IMR-90 (cell line): ENCODE results near the gene SLC35A4. TPM values are rescaled to one million over a fixed set of nuclear protein-coding genes. Genes with fewer than 3 reads are reported as not detected.

Experiments
- ATAC-seq: fragments of 200-7000 bp; cut with Tn5 transposase; 2 replicates; pipeline ENCODE4 v1.9.1; 2020; ENCODE audit warnings: low read depth, mild to moderate bottlenecking, moderate library complexity
- BruUV-seq: library from RNA; stranded (reverse); fragments of 400-500 nt; replicated peaks from 2 replicates; lab custom pipeline; 2021; lab: Mats Ljungman, UMichigan
- CTCF ChIA-PET: fragments of 300-600 bp; formaldehyde crosslinking; extraction: SDS; loops from one replicate; lab custom pipeline; 2021; ENCODE audit warnings: antibody characterized with exemption; lab: Yijun Ruan, JAX
- POLR2A ChIA-PET: fragments of 300-600 bp; sonication (Branson Sonifier 250); formaldehyde crosslinking; loops from one replicate; lab custom pipeline; 2022; ENCODE audit warnings: antibody characterized with exemption; ENCODE audit not compliant: unreplicated experiment; lab: Charles Lee
- DNase-seq: peaks from one replicate; pipeline ENCODE4 v3.0.0; 2013
- H2AFZ ChIP-seq: replicated peaks from 2 replicates; pipeline ENCODE3; 2013; ENCODE audit warnings: low read length, mild to moderate bottlenecking; ENCODE audit not compliant: poor library complexity
- H2AK5ac ChIP-seq: 2 replicates; pipeline ENCODE4 v1.6.1; 2013; ENCODE audit warnings: low read depth, low read length, inconsistent platforms
- H2AK9ac ChIP-seq: replicated peaks from 2 replicates; pipeline ENCODE3; 2013; ENCODE audit warnings: mild to moderate bottlenecking, low read depth, low read length, moderate library complexity; ENCODE audit not compliant: poor library complexity
- H2BK120ac ChIP-seq: 2 replicates; pipeline ENCODE4 v1.6.1; 2013; ENCODE audit warnings: low read depth, low read length, inconsistent platforms
- H2BK15ac ChIP-seq: 3 replicates; pipeline ENCODE4 v1.6.1; 2013; ENCODE audit warnings: low read depth, low read length, inconsistent platforms
- H2BK20ac ChIP-seq: 2 replicates; pipeline ENCODE4 v1.6.1; 2013; ENCODE audit warnings: low read depth, mild to moderate bottlenecking, inconsistent platforms, low read length, moderate library complexity
- H2BK5ac ChIP-seq: 2 replicates; pipeline ENCODE4 v1.6.1; 2013; ENCODE audit warnings: mild to moderate bottlenecking, low read depth, low read length, inconsistent platforms; ENCODE audit not compliant: poor library complexity, severe bottlenecking
- H3K14ac ChIP-seq: replicated peaks from 2 replicates; pipeline ENCODE4 v1.6.1; 2013; ENCODE audit warnings: low read depth, low read length, inconsistent platforms
- H3K18ac ChIP-seq: 2 replicates; pipeline ENCODE4 v1.6.1; 2013; ENCODE audit warnings: low read depth, low read length, control low read depth
- H3K23ac ChIP-seq: 2 replicates; pipeline ENCODE4 v1.6.1; 2013; ENCODE audit warnings: low read depth, low read length, inconsistent platforms
- H3K27ac ChIP-seq: 2 replicates; pipeline ENCODE4 v1.5.1; 2013; ENCODE audit warnings: mild to moderate bottlenecking, control low read depth, low read length; ENCODE audit not compliant: insufficient read depth
- H3K27me3 ChIP-seq: 2 replicates; pipeline ENCODE4 v1.6.1; 2013; ENCODE audit warnings: low read length; ENCODE audit not compliant: control insufficient read depth, insufficient read depth
- H3K36me3 ChIP-seq: 2 replicates; pipeline ENCODE4 v1.6.1; 2013; ENCODE audit warnings: low read length, mixed read lengths; ENCODE audit not compliant: control insufficient read depth, insufficient read depth
- H3K4ac ChIP-seq: 2 replicates; pipeline ENCODE4 v1.6.1; 2013; ENCODE audit warnings: low read depth, low read length, inconsistent platforms
- H3K4me1 ChIP-seq: 2 replicates; pipeline ENCODE4 v1.6.1; 2013; ENCODE audit warnings: low read length, mixed read lengths; ENCODE audit not compliant: control insufficient read depth, insufficient read depth
- H3K4me2 ChIP-seq: 2 replicates; pipeline ENCODE4 v1.6.1; 2013; ENCODE audit warnings: low read depth, mild to moderate bottlenecking, control low read depth, low read length, moderate library complexity
- H3K4me3 ChIP-seq: 2 replicates; pipeline ENCODE4 v1.5.1; 2013; ENCODE audit warnings: low read depth, mild to moderate bottlenecking, control low read depth, low read length, moderate library complexity; ENCODE audit not compliant: insufficient read depth
- H3K56ac ChIP-seq: 2 replicates; pipeline ENCODE4 v1.6.1; 2013; ENCODE audit warnings: low read length, inconsistent platforms; ENCODE audit not compliant: insufficient read depth; ENCODE audit errors: extremely low read depth
- H3K79me1 ChIP-seq, 2 experiments: 2 replicates each; pipeline ENCODE4 v1.6.1; 2013; ENCODE audit warnings: low read length in 2 of 2, inconsistent platforms in 1 of 2, low read depth in 1 of 2
- H3K9ac ChIP-seq: 2 replicates; pipeline ENCODE4 v1.6.1; 2013; ENCODE audit warnings: low read depth, low read length, control low read depth
- H3K9me1 ChIP-seq: 2 replicates; pipeline ENCODE4 v1.6.1; 2013; ENCODE audit warnings: low read length, inconsistent platforms; ENCODE audit not compliant: insufficient read depth
- H3K9me3 ChIP-seq: 2 replicates; pipeline ENCODE4 v1.6.1; 2013; ENCODE audit warnings: low read length; ENCODE audit not compliant: control insufficient read depth, insufficient read depth
- H4K20me1 ChIP-seq: 2 replicates; pipeline ENCODE4 v1.6.1; 2013; ENCODE audit warnings: low read length, inconsistent platforms; ENCODE audit not compliant: insufficient read depth
- H4K5ac ChIP-seq: 2 replicates; pipeline ENCODE4 v1.6.1; 2013; ENCODE audit warnings: mild to moderate bottlenecking, low read depth, low read length, control low read depth
- H4K8ac ChIP-seq, 2 experiments: 2 replicates each; pipeline ENCODE4 v1.6.1; 2013; ENCODE audit warnings: low read depth in 2 of 2, low read length in 2 of 2, control low read depth in 1 of 2, inconsistent platforms in 1 of 2
- H4K91ac ChIP-seq: 2 replicates; pipeline ENCODE4 v1.6.1; 2013; ENCODE audit warnings: low read depth, low read length, inconsistent platforms; ENCODE audit not compliant: insufficient read depth
- BHLHE40 ChIP-seq: fragments of 150-350 bp; IDR thresholded peaks from 2 replicates; pipeline ENCODE4 v1.6.1; 2016; ENCODE audit warnings: mild to moderate bottlenecking, low read depth, low read length
- CEBPB ChIP-seq: IDR thresholded peaks from 2 replicates; pipeline ENCODE4 v1.6.1; 2012; ENCODE audit warnings: low read depth, low read length, improper control_type of control experiment
- CHD1 ChIP-seq: IDR thresholded peaks from 2 replicates; pipeline ENCODE4 v1.6.1; 2012; ENCODE audit warnings: low read depth, low read length, improper control_type of control experiment
- FOS ChIP-seq: fragments of 150-350 bp; IDR thresholded peaks from 2 replicates; pipeline ENCODE4 v1.6.1; 2016; ENCODE audit warnings: low read depth, low read length
- MAFK ChIP-seq: IDR thresholded peaks from 2 replicates; pipeline ENCODE4 v1.6.1; 2012; ENCODE audit warnings: low read depth, low read length, improper control_type of control experiment
- MAZ ChIP-seq: IDR thresholded peaks from 2 replicates; pipeline ENCODE4 v1.6.1; 2012; ENCODE audit warnings: low read depth, mild to moderate bottlenecking, low read length, improper control_type of control experiment, moderate library complexity, borderline replicate concordance
- MXI1 ChIP-seq: IDR thresholded peaks from 2 replicates; pipeline ENCODE4 v1.6.1; 2012; ENCODE audit warnings: low read depth, mild to moderate bottlenecking, low read length, moderate library complexity, borderline replicate concordance
- NFE2L2 ChIP-seq: fragments of 150-350 bp; IDR thresholded peaks from 2 replicates; pipeline ENCODE4 v1.6.1; 2016; ENCODE audit warnings: low read depth, mild to moderate bottlenecking, low read length
- POLR2A ChIP-seq: IDR thresholded peaks from 2 replicates; pipeline ENCODE4 v1.6.1; 2012; ENCODE audit warnings: mild to moderate bottlenecking, low read depth, low read length
- RAD21 ChIP-seq: IDR thresholded peaks from 2 replicates; pipeline ENCODE4 v1.6.1; 2012; ENCODE audit warnings: low read length, improper control_type of control experiment
- RCOR1 ChIP-seq: IDR thresholded peaks from 2 replicates; pipeline ENCODE4 v1.6.1; 2012; ENCODE audit warnings: mild to moderate bottlenecking, low read length, improper control_type of control experiment; ENCODE audit not compliant: insufficient replicate concordance
- RFX5 ChIP-seq: IDR thresholded peaks from 2 replicates; pipeline ENCODE4 v1.8.0; 2012; ENCODE audit warnings: low read depth, mild to moderate bottlenecking, low read length, moderate library complexity
- SMC3 ChIP-seq: fragments of 150-350 bp; IDR thresholded peaks from 2 replicates; pipeline ENCODE4 v1.6.1; 2016; ENCODE audit warnings: low read depth, mild to moderate bottlenecking, antibody characterized with exemption, low read length, moderate library complexity
- USF2 ChIP-seq: fragments of 150-350 bp; IDR thresholded peaks from 2 replicates; pipeline ENCODE4 v1.6.1; 2017; ENCODE audit warnings: mild to moderate bottlenecking, antibody characterized with exemption, low read length, low read depth
- WGBS, 2 experiments: methylation state at CpG; one replicate each; pipeline versions ENCODE4 v1.1.5 to v1.1.7; 2013; ENCODE audit warnings: missing lambda C conversion rate in 2 of 2; ENCODE audit not compliant: insufficient read length in 1 of 2; ENCODE audit errors: extremely low coverage in 2 of 2; 5-methylcytosine and 5-hydroxymethylcytosine counted together
- dilution Hi-C: fragments of 300-500 bp; cut with HindIII; formaldehyde crosslinking; loops from one replicate; pipeline ENCODE4 v1.14.3; 2018; ENCODE audit warnings: low sequenced_read_pairs; ENCODE audit not compliant: unreplicated experiment
- in situ Hi-C: fragments of 300-500 bp; cut with MboI; formaldehyde crosslinking; loops from 3 replicates; pipeline ENCODE4 v1.14.3; 2019; ENCODE audit warnings: low sequenced_read_pairs, inconsistent platforms, mixed read lengths
- intact Hi-C: fragments of 100-400 bp; cut with micrococcal nuclease; formaldehyde crosslinking; loops from 2 replicates; pipeline ENCODE4 v1.10.0; 2022
- polyA plus RNA-seq, 3 experiments: library from polyadenylated mRNA; depleted of rRNA; stranded (reverse); fragments of >200 nt; gene quantifications; 2 replicates each; pipeline ENCODE4 v1.2.3, GENCODE V29; 2012; ENCODE audit warnings: low replicate concordance in 1 of 3
- total RNA-seq: library from RNA; depleted of rRNA; stranded (reverse); fragments of >200 nt; gene quantifications from 2 replicates; pipeline ENCODE4 v1.2.3, GENCODE V29; 2012
- TF ChIP-seq, protein P1 (sequence below): fragments of 150-350 bp; IDR thresholded peaks from 2 replicates; pipeline ENCODE4 v1.6.1; 2016; ENCODE audit warnings: low read depth, mild to moderate bottlenecking, low read length, moderate library complexity, borderline replicate concordance

Gene SLC35A4
- total and polyA plus RNA-seq, 2 of the 4 experiments (the other 2 are of a cell fraction) = 19.2 to 66.4 TPM

- H3K9me3 ChIP-seq = no peaks in the 10 kb centered on the region
- no peak overlapping the region for H2AK5ac ChIP-seq
- intact Hi-C loops = no loop called here
- H3K4me3 ChIP-seq = no peak overlapping the region
- H3K9ac ChIP-seq = no peak overlapping the region
- no peak overlapping the region for H3K4me2 ChIP-seq
- ChIA-PET CTCF (no interaction called here), POLR2A (no interaction called here)
- H4K20me1 ChIP-seq = no peaks in the 10 kb centered on the region
- H3K56ac ChIP-seq = no peak overlapping the region
- 68% methylated on average over 3 of the region's 6 CpGs; no CpG with 5 or more reads in 1 of the 2 experiments for WGBS, 2 experiments
- no peak overlapping the region for H3K18ac ChIP-seq
- no peak overlapping the region for H2AFZ ChIP-seq
- H3K23ac ChIP-seq = no peak overlapping the region
- H3K27me3 ChIP-seq = peaks cover 2% of the 10 kb centered on the region; the same call in 1 of the 2 replicates
- no TSS peak for BruUV-seq
- H2BK20ac ChIP-seq = no peak overlapping the region
- no peak overlapping the region for H3K4ac ChIP-seq
- no peaks in the 10 kb centered on the region for H3K9me1 ChIP-seq
- no peak overlapping the region for H2AK9ac ChIP-seq
- H4K91ac ChIP-seq = no peak overlapping the region
- in situ Hi-C loops = no loop called here
- no peak overlapping the region for H2BK120ac ChIP-seq
- no peak for ATAC-seq
- no peak overlapping the region for H3K27ac ChIP-seq
- H2BK15ac ChIP-seq = no peak overlapping the region
- H3K4me1 ChIP-seq = peaks cover 10% of the 10 kb centered on the region
- H4K5ac ChIP-seq = no peak overlapping the region
- H2BK5ac ChIP-seq = no peak overlapping the region
- TF ChIP-seq CEBPB (no peak), RAD21 (no peak), RCOR1 (no peak), NFE2L2 (no peak), MAFK (no peak), MXI1 (no peak), BHLHE40 (no peak), USF2 (no peak), FOS (no peak), MAZ (no peak), RFX5 (no peak), SMC3 (no peak), CHD1 (no peak), POLR2A (no peak)
- TF ChIP-seq, protein P1, sequence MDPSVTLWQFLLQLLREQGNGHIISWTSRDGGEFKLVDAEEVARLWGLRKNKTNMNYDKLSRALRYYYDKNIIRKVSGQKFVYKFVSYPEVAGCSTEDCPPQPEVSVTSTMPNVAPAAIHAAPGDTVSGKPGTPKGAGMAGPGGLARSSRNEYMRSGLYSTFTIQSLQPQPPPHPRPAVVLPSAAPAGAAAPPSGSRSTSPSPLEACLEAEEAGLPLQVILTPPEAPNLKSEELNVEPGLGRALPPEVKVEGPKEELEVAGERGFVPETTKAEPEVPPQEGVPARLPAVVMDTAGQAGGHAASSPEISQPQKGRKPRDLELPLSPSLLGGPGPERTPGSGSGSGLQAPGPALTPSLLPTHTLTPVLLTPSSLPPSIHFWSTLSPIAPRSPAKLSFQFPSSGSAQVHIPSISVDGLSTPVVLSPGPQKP = no peak
- H3K36me3 ChIP-seq = no peaks in the 10 kb centered on the region
- H3K79me1 ChIP-seq = no peaks in the 10 kb centered on the region
- dilution Hi-C loops = no loop called here
- H3K14ac ChIP-seq = no peak overlapping the region
- no peak for DNase-seq
- no peak overlapping the region for H4K8ac ChIP-seq
Measured at GRCh38 chr5:140594169-140594568, 29.5 kb downstream of the SLC35A4 start.
